ENCODE results near the gene PARVB.

The PARVB gene

GRCh38 chr22:44098966-44099530 is 74.9 kb downstream of the PARVB start:
- H3K4me1 Mint-ChIP-seq, result peaks cover 5% of the 10 kb centered on the region
- H3K9me3 Mint-ChIP-seq, result peaks cover 12% of the 10 kb centered on the region
- peaks cover 25% of the 10 kb centered on the region for H3K36me3 Mint-ChIP-seq (ENCODE audit: low read depth)
- peaks cover 7% of the 10 kb centered on the region for H3K27me3 Mint-ChIP-seq (ENCODE audit: low read depth, poor library complexity)
- TF ChIP-seq, protein P1, sequence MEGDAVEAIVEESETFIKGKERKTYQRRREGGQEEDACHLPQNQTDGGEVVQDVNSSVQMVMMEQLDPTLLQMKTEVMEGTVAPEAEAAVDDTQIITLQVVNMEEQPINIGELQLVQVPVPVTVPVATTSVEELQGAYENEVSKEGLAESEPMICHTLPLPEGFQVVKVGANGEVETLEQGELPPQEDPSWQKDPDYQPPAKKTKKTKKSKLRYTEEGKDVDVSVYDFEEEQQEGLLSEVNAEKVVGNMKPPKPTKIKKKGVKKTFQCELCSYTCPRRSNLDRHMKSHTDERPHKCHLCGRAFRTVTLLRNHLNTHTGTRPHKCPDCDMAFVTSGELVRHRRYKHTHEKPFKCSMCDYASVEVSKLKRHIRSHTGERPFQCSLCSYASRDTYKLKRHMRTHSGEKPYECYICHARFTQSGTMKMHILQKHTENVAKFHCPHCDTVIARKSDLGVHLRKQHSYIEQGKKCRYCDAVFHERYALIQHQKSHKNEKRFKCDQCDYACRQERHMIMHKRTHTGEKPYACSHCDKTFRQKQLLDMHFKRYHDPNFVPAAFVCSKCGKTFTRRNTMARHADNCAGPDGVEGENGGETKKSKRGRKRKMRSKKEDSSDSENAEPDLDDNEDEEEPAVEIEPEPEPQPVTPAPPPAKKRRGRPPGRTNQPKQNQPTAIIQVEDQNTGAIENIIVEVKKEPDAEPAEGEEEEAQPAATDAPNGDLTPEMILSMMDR (IDR thresholded peaks at IDR 0.05), result no peak
- no peak overlapping the region for H3K4me3 Mint-ChIP-seq
- no peak for DNase-seq
- H3K27ac Mint-ChIP-seq, result no peak overlapping the region

- Mint-ChIP-seq H3K36me3 (ENCODE audit: low read depth) (peaks cover 31% of the 10 kb centered on the region), H3K4me1 (peaks cover 5% of the 10 kb centered on the region), H3K4me3 (no peak overlapping the region), H3K27me3 (ENCODE audit: low read depth, poor library complexity) (peaks cover 7% of the 10 kb centered on the region), H3K27ac (peak overlapping the region; percentile 49), H3K9me3 (peaks cover 14% of the 10 kb centered on the region)
- TF ChIP-seq, protein P1 (IDR thresholded peaks at IDR 0.05), result no peak
- no peak for DNase-seq
Observed at GRCh38 chr22:44099696-44100095, 75.6 kb downstream of the PARVB start.

DNA sequence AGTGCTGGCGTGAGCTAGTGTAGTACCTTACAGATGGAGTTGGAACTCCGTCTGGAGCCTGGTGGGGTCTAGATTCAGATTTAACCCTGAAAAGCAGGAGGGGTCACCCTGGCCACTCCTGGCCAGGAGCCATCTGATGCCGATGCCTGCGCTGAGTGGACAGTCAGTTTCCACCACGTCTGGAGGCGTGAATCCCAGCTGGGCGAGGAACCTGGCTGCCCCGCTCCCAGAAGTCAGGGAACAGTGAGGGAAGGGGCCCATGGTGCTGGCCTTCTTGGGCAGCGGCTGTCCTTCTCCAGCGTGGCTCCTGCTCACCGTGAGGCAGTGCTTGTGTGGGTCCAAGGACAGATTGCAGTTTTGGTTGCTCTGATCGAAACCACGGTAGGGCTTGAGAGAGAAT is 76.3 kb downstream of the PARVB start:
- DNase-seq, result no peak
- Mint-ChIP-seq H3K27me3 (ENCODE audit: low read depth, poor library complexity) (peaks cover 7% of the 10 kb centered on the region), H3K27ac (no peak overlapping the region), H3K4me3 (no peak overlapping the region), H3K36me3 (ENCODE audit: low read depth) (peaks cover 33% of the 10 kb centered on the region), H3K4me1 (peaks cover 5% of the 10 kb centered on the region), H3K9me3 (peaks cover 18% of the 10 kb centered on the region)
- TF ChIP-seq, protein P1 (IDR thresholded peaks at IDR 0.05), result no peak

- Mint-ChIP-seq H3K4me3 (no peak overlapping the region), H3K27me3 (ENCODE audit: low read depth, poor library complexity) (peaks cover 11% of the 10 kb centered on the region), H3K27ac (no peak overlapping the region), H3K36me3 (ENCODE audit: low read depth) (peaks cover 35% of the 10 kb centered on the region), H3K4me1 (peaks cover 7% of the 10 kb centered on the region), H3K9me3 (peaks cover 19% of the 10 kb centered on the region)
- DNase-seq, result no peak
- TF ChIP-seq, protein P1 (IDR thresholded peaks at IDR 0.05), result no peak
Observed at GRCh38 chr22:44102121-44102520, 78.0 kb downstream of the PARVB start.

DNA sequence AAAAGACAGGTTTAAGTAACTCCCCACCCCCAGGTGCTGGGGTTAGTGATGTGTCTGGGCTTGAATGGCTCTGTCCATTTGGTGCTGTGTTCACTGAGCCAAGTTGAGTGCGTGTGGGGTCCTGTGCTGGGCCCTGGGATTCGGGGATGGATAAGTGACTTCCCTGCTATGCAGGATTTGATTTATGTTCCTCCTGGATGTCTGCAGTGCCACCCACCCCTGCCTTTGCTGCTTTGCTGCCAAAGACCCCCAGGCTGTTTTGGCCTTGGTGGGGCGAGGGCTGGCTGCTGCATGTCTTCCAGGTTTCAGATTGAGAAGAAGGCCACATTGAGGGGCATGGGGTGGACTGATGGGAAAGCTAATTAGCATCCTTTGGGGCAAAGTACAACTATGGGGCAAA is 78.8 kb downstream of the PARVB start:
- peaks cover 11% of the 10 kb centered on the region for H3K27me3 Mint-ChIP-seq (ENCODE audit: low read depth, poor library complexity)
- peaks cover 19% of the 10 kb centered on the region for H3K9me3 Mint-ChIP-seq
- peaks cover 35% of the 10 kb centered on the region for H3K36me3 Mint-ChIP-seq (ENCODE audit: low read depth)
- TF ChIP-seq, protein P1 (IDR thresholded peaks at IDR 0.05), result no peak
- H3K4me1 Mint-ChIP-seq, result peaks cover 11% of the 10 kb centered on the region
- no peak for DNase-seq
- H3K27ac Mint-ChIP-seq, result no peak overlapping the region
- H3K4me3 Mint-ChIP-seq, result no peak overlapping the region

DNA sequence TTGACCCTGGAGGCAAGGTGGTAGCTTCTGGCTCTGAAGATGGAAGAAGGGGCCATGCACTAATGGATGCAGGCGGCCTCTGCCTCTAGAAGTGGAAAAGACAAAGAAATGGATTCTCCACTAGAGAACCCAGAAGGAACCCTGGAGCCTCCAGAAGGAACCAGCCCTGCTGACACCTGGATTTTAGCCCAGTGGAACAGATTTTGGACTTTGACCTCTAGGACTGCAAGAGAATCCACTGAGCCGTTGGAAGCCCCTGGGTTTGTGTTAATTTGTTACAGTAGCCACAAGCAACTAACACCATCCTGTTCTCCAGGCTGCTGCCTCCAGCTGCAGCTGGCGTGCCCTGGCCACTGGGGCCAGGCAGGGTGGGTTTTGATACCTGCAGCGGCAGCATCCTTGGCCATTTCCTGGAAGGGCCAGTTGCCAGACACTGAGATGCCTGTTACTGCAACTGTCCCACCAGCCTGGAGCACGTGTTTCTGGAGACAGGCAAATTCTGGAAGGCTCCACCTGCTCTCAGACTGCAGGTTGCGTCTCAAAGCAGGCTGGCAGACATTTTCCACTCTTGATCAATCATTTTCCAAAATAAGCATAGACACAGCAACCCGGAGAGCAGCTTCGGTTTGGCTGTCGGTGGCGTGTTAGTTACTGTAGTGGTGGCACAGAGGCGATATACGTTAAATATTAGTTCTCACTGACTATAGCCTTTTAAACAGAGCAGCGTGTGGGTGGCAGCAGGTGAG is 79.8 kb downstream of the PARVB start:
- Mint-ChIP-seq H3K4me3 (no peak overlapping the region), H3K4me1 (peaks cover 16% of the 10 kb centered on the region), H3K27ac (no peak overlapping the region), H3K36me3 (ENCODE audit: low read depth) (peaks cover 35% of the 10 kb centered on the region), H3K9me3 (peaks cover 19% of the 10 kb centered on the region), H3K27me3 (ENCODE audit: low read depth, poor library complexity) (peaks cover 11% of the 10 kb centered on the region)
- TF ChIP-seq, protein P1 (IDR thresholded peaks at IDR 0.05), result no peak
- DNase-seq, result no peak
